ENCODE results near the gene HPSE2.

Gene HPSE2

GRCh38 chr10:98748298-98748697, 487.4 kb downstream of the HPSE2 start:
- peaks cover 4% of the 10 kb centered on the region for H3K36me3 Mint-ChIP-seq (ENCODE audit: low read depth)
- no peaks in the 10 kb centered on the region for H3K4me1 Mint-ChIP-seq
- peak in 1 of 3 experiments; percentile 36 for TF ChIP-seq CTCF (IDR thresholded peaks at IDR 0.05; ENCODE audit: unreplicated experiment in 3 of 3)
- H3K9me3 Mint-ChIP-seq: peaks cover 10% of the 10 kb centered on the region
- no peak overlapping the region for H3K27ac Mint-ChIP-seq
- H3K27me3 Mint-ChIP-seq (ENCODE audit: low read depth): no peaks in the 10 kb centered on the region
- no peak overlapping the region for H3K4me3 Mint-ChIP-seq

GRCh38 chr10:98745645-98746044, 490.0 kb downstream of the HPSE2 start:
- Mint-ChIP-seq H3K36me3 (ENCODE audit: low read depth) (peaks cover 4% of the 10 kb centered on the region), H3K27me3 (ENCODE audit: low read depth) (no peaks in the 10 kb centered on the region), H3K4me3 (no peak overlapping the region), H3K4me1 (no peaks in the 10 kb centered on the region), H3K9me3 (peaks cover 4% of the 10 kb centered on the region), H3K27ac (no peak overlapping the region)
- TF ChIP-seq CTCF (IDR thresholded peaks at IDR 0.05; ENCODE audit: unreplicated experiment in 3 of 3): no peak

GRCh38 chr10:98720551-98720950, 515.1 kb downstream of the HPSE2 start:
- H3K36me3 Mint-ChIP-seq (ENCODE audit: low read depth): no peaks in the 10 kb centered on the region
- no peaks in the 10 kb centered on the region for H3K27me3 Mint-ChIP-seq (ENCODE audit: low read depth)
- H3K4me1 Mint-ChIP-seq: peaks cover 12% of the 10 kb centered on the region
- peaks cover 3% of the 10 kb centered on the region for H3K9me3 Mint-ChIP-seq
- H3K27ac Mint-ChIP-seq: peak overlapping the region; percentile 22 to 65 (median 53)
- TF ChIP-seq CTCF (IDR thresholded peaks at IDR 0.05; ENCODE audit: unreplicated experiment in 3 of 3): no peak
- H3K4me3 Mint-ChIP-seq: no peak overlapping the region

- Mint-ChIP-seq H3K27me3 (ENCODE audit: low read depth) (no peaks in the 10 kb centered on the region), H3K27ac (no peak overlapping the region), H3K9me3 (no peaks in the 10 kb centered on the region), H3K36me3 (ENCODE audit: low read depth) (no peaks in the 10 kb centered on the region), H3K4me1 (no peaks in the 10 kb centered on the region), H3K4me3 (no peak overlapping the region)
- no peak for TF ChIP-seq CTCF (IDR thresholded peaks at IDR 0.05; ENCODE audit: unreplicated experiment in 3 of 3)
Observed at GRCh38 chr10:98713586-98713985, 522.1 kb downstream of the HPSE2 start.

- Mint-ChIP-seq H3K4me1 (peaks cover 11% of the 10 kb centered on the region), H3K27ac (no peak overlapping the region), H3K27me3 (ENCODE audit: low read depth) (no peaks in the 10 kb centered on the region), H3K4me3 (no peak overlapping the region), H3K36me3 (ENCODE audit: low read depth) (no peaks in the 10 kb centered on the region), H3K9me3 (peaks cover 10% of the 10 kb centered on the region)
- TF ChIP-seq CTCF (IDR thresholded peaks at IDR 0.05; ENCODE audit: unreplicated experiment in 3 of 3): no peak
Observed at GRCh38 chr10:98696516-98696915, 539.1 kb downstream of the HPSE2 start.

- H3K27ac Mint-ChIP-seq: peak overlapping the region; percentile 11 to 56 (median 43)
- H3K27me3 Mint-ChIP-seq (ENCODE audit: low read depth): no peaks in the 10 kb centered on the region
- H3K36me3 Mint-ChIP-seq (ENCODE audit: low read depth): no peaks in the 10 kb centered on the region
- H3K4me3 Mint-ChIP-seq: no peak overlapping the region
- no peak for TF ChIP-seq CTCF (IDR thresholded peaks at IDR 0.05; ENCODE audit: unreplicated experiment in 3 of 3)
- peaks cover 11% of the 10 kb centered on the region for H3K4me1 Mint-ChIP-seq
- H3K9me3 Mint-ChIP-seq: peaks cover 10% of the 10 kb centered on the region
Observed at GRCh38 chr10:98694883-98695282, 540.8 kb downstream of the HPSE2 start.
